CD4-positive, alpha-beta T cell (primary cell): ENCODE data around the gene LZTFL1. TPM values are rescaled to one million over a fixed set of nuclear protein-coding genes. Genes with fewer than 3 reads are reported as not detected.

ENCODE experiments used
- ATAC-seq: fragments of 200-7000 bp; cut with Tn5 transposase; one replicate; pipeline ENCODE4 v1.10.0; 2022; ENCODE audit warnings: mild to moderate bottlenecking; ENCODE audit not compliant: poor library complexity
- CTCF ChIA-PET: fragments of 350-600 bp; sonication (Branson Sonifier 250); formaldehyde crosslinking; loops from one replicate; lab custom pipeline; 2021; ENCODE audit warnings: antibody characterized with exemption, inconsistent platforms; lab: Charles Lee
- POLR2A ChIA-PET: fragments of 350-600 bp; sonication (Branson Sonifier 250); formaldehyde crosslinking; loops from one replicate; lab custom pipeline; 2021; ENCODE audit warnings: antibody characterized with exemption, inconsistent platforms; lab: Charles Lee
- DNase-seq, 14 experiments: peaks; one replicate each; pipeline ENCODE4 v3.0.0-alpha.2; 2013 to 2020; ENCODE audit warnings: mixed read lengths in 2 of 14
- H3K27ac ChIP-seq, 2 donors: one replicate each; pipeline versions ENCODE4 v1.5.1 to v1.7.0; 2013; ENCODE audit warnings: low read length in 2 of 2, low read depth in 1 of 2, mild to moderate bottlenecking in 1 of 2
- H3K27me3 ChIP-seq, 2 experiments: 1 replicate in 1 of 2; 2 replicates in 1 of 2; pipeline versions ENCODE4 v1.6.1 to v1.7.0; 2013; ENCODE audit warnings: low read length in 2 of 2, control low read depth in 1 of 2, mild to moderate bottlenecking in 1 of 2, moderate library complexity in 1 of 2; ENCODE audit not compliant: insufficient read depth in 2 of 2, control insufficient read depth in 1 of 2
- H3K36me3 ChIP-seq: one replicate; pipeline ENCODE4 v1.6.1; 2013; ENCODE audit warnings: low read length, control low read depth; ENCODE audit not compliant: insufficient read depth
- H3K4me1 ChIP-seq: one replicate; pipeline ENCODE4 v1.6.1; 2013; ENCODE audit warnings: low read length, control low read depth; ENCODE audit not compliant: insufficient read depth
- H3K4me3 ChIP-seq: one replicate; pipeline ENCODE4 v1.5.1; 2013; ENCODE audit warnings: mild to moderate bottlenecking, low read length, moderate library complexity
- H3K9me3 ChIP-seq, 2 experiments: 1 replicate in 1 of 2; 2 replicates in 1 of 2; pipeline versions ENCODE4 v1.6.1 to v1.7.0; 2013; ENCODE audit warnings: low read length in 2 of 2, mild to moderate bottlenecking in 2 of 2, control low read depth in 1 of 2, moderate library complexity in 1 of 2; ENCODE audit not compliant: control insufficient read depth in 1 of 2, insufficient read depth in 1 of 2
- H3K27ac Mint-ChIP-seq: one replicate; pipeline ENCODE4 v1.8.0; 2020; ENCODE audit warnings: mixed read lengths
- H3K27me3 Mint-ChIP-seq: one replicate; pipeline ENCODE4 v1.8.0; 2021; ENCODE audit warnings: mixed read lengths
- H3K36me3 Mint-ChIP-seq: one replicate; pipeline ENCODE4 v1.8.0; 2021; ENCODE audit warnings: low read depth, mixed read lengths
- H3K4me1 Mint-ChIP-seq: one replicate; pipeline ENCODE4 v1.8.0; 2021; ENCODE audit warnings: low read depth, mixed read lengths
- H3K4me3 Mint-ChIP-seq: one replicate; pipeline ENCODE4 v1.8.0; 2020; ENCODE audit warnings: mild to moderate bottlenecking, mixed read lengths
- H3K9me3 Mint-ChIP-seq: one replicate; pipeline ENCODE4 v1.8.0; 2020; ENCODE audit warnings: mixed read lengths
- intact Hi-C, 2 experiments: fragments of 100-400 bp; cut with DNase I in 1 of 2; cut with micrococcal nuclease in 1 of 2; formaldehyde crosslinking; loops; one replicate each; pipeline versions ENCODE4 v1.15.1 to v1.9.0; 2023 to 2025; cut with DNase I, micrococcal nuclease
- total RNA-seq, 174 experiments: library from RNA in 2 of 174; stranded (reverse) in 2 of 174; gene quantifications; one replicate each; pipeline ENCODE4 v1.2.3 and lab custom pipeline; 2021 to 2026
- TF ChIP-seq, protein P1 (sequence below): fragments of 200-600 bp; IDR thresholded peaks from one replicate; pipeline ENCODE4 v1.8.0; 2022; ENCODE audit warnings: antibody characterized with exemption, mild to moderate bottlenecking

LZTFL1 gene
- total RNA-seq, 2 experiments from 2014 or later, result 9.6 to 10.0 TPM

DNA sequence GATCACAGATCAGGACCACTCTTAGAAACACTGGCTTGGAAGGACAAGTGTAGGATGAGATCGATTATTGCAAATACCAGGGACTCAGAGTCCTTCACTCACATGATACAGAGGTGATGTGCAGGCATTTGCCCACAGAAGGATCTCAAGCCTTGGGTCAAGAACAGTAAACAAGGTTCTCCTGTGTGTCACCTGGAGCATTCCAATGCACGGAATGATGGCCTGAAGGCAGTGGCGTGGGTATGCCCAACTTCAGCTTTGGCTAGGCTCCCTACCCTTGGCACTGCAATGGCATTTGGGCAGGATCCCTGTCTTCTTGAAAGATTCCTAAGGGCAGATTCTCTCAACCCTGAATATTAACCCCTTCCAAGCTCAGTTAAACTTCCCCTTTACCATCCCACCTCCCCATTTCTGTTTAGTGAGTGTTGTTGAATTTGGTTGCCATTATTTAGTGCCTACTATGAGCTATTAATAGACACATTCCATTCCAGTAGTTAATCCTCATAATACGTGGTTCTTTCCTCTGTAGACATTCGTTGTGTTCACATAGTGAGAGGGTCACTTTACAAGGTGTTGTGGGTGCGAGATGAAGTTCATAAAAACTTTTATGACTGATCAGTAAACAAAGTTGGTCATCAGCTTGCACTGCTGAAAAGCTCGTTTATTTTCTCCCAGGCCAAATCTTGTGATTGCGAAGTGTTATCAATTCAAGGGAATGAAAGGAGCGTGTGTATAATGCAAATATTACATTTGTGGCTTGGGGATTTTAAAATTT, 1.1 kb upstream of the LZTFL1 start:
- no peak overlapping the region for H3K27ac ChIP-seq
- no peaks in the 10 kb centered on the region for H3K36me3 ChIP-seq
- POLR2A ChIA-PET, result interaction anchor here (0.8 to 3.3 kb wide), 9 partner anchors 16 to 112 kb away, joined by 3 to 24 read pairs (median 4); no protein-coding TSS in a partner anchor
- CTCF ChIA-PET, result interaction anchor here (1.5 kb wide), 1 partner anchor 86 kb away, joined by 4 read pairs; no protein-coding TSS in a partner anchor
- DNase-seq, result no peak
- no peaks in the 10 kb centered on the region for H3K27me3 ChIP-seq
- Mint-ChIP-seq H3K27ac (peak overlapping the region; percentile 94), H3K9me3 (no peaks in the 10 kb centered on the region), H3K27me3 (no peaks in the 10 kb centered on the region), H3K4me1 (peaks cover 35% of the 10 kb centered on the region), H3K36me3 (peaks cover 11% of the 10 kb centered on the region), H3K4me3 (peak overlapping the region; percentile 96)
- peaks cover 17% of the 10 kb centered on the region for H3K4me1 ChIP-seq
- TF ChIP-seq, protein P1, sequence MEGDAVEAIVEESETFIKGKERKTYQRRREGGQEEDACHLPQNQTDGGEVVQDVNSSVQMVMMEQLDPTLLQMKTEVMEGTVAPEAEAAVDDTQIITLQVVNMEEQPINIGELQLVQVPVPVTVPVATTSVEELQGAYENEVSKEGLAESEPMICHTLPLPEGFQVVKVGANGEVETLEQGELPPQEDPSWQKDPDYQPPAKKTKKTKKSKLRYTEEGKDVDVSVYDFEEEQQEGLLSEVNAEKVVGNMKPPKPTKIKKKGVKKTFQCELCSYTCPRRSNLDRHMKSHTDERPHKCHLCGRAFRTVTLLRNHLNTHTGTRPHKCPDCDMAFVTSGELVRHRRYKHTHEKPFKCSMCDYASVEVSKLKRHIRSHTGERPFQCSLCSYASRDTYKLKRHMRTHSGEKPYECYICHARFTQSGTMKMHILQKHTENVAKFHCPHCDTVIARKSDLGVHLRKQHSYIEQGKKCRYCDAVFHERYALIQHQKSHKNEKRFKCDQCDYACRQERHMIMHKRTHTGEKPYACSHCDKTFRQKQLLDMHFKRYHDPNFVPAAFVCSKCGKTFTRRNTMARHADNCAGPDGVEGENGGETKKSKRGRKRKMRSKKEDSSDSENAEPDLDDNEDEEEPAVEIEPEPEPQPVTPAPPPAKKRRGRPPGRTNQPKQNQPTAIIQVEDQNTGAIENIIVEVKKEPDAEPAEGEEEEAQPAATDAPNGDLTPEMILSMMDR, result no peak
- intact Hi-C loops, result loop anchor here (2.0 to 5.0 kb wide), 6 partner anchors 28 to 154 kb away; partner anchors contain the start of genes CCR9 (in 1 of the 2) and FYCO1 (in 1 of the 2)
- no peaks in the 10 kb centered on the region for H3K9me3 ChIP-seq
- no peak for ATAC-seq
- no peak overlapping the region for H3K4me3 ChIP-seq

DNA sequence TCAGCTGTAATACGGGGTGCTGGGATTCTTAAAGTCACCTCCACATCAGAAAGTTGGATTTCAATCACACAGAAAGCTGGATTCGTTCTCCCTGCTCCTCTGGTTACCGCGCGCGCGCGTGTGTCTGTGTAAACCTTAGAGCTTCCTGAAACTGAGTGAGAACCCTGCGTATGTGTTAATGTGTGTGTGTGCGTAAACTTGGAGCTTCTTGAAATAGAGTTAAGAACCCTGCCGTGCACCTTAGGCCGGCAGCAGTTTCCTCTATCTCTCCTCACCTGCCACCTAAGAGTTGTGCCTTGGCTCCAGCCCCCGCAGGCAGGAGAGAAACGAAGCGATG, 531 bp downstream of the LZTFL1 start:
- Histone ChIP-seq H3K27ac (peak overlapping the region; percentile 69 to 83), H3K4me1 (peaks cover 17% of the 10 kb centered on the region)

DNA sequence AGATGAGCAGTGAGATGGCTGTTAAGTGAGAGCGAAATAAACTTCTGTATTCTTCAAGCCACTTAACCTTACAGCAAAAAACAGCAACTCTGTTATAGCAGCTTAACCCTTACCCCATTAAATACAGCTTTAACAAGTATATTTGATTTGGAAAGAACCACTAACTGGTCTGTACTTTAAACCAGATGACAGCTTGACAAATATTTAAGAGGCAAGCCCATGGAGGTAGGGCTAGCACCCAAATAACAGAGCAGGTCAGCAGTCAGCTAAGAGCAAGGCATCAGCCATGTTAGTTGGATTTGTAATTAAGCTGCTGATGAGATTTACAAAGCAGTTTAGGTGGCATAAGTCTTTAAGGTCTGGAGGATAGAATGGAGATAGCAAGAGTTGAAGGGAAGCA, 3.5 kb downstream of the LZTFL1 start:
- H3K27ac ChIP-seq, result no peak overlapping the region
- no peaks in the 10 kb centered on the region for H3K27me3 Mint-ChIP-seq
- no peak overlapping the region for H3K4me3 Mint-ChIP-seq
- H3K9me3 Mint-ChIP-seq, result no peaks in the 10 kb centered on the region
- H3K27me3 ChIP-seq, result no peaks in the 10 kb centered on the region
- H3K9me3 ChIP-seq, result no peaks in the 10 kb centered on the region
- H3K36me3 Mint-ChIP-seq, result peaks cover 43% of the 10 kb centered on the region
- intact Hi-C loops, result no loop called here
- no peak overlapping the region for H3K27ac Mint-ChIP-seq
- ChIA-PET POLR2A (interaction anchor here (0.7 kb wide), 1 partner anchor 82 kb away, joined by 3 read pairs; no protein-coding TSS in a partner anchor), CTCF (no interaction called here)
- DNase-seq (no peak), ATAC-seq (no peak)
- TF ChIP-seq, protein P1, result no peak
- peaks cover 17% of the 10 kb centered on the region for H3K4me1 ChIP-seq
- no peak overlapping the region for H3K4me3 ChIP-seq
- peaks cover 35% of the 10 kb centered on the region for H3K4me1 Mint-ChIP-seq
- peaks cover 19% of the 10 kb centered on the region for H3K36me3 ChIP-seq

More for the DNA sequence above, 531 bp downstream of the LZTFL1 start:
- TF ChIP-seq, protein P1, result no peak
- intact Hi-C loops, result loop anchor here (1.0 to 5.0 kb wide), 5 partner anchors 29 to 156 kb away; partner anchors contain the start of genes CCR9 (in 1 of the 2) and FYCO1 (in 1 of the 2)
- H3K4me1 Mint-ChIP-seq, result peaks cover 35% of the 10 kb centered on the region
- peak overlapping the region; percentile 94 for H3K27ac Mint-ChIP-seq
- DNase-seq (peak in 4 of 14 experiments; percentile 3 to 26 (median 6)), ATAC-seq (peak; percentile 52)
- H3K27me3 Mint-ChIP-seq, result no peaks in the 10 kb centered on the region
- H3K36me3 Mint-ChIP-seq, result peaks cover 26% of the 10 kb centered on the region
- ChIA-PET POLR2A (interaction anchor here (0.7 to 3.3 kb wide), 9 partner anchors 23 to 228 kb away, joined by 3 to 24 read pairs (median 4); partner anchors contain the start of gene SACM1L), CTCF (interaction anchor here (1.3 to 1.4 kb wide), 3 partner anchors 51 to 647 kb away, joined by 3 to 4 read pairs (median 4); no protein-coding TSS in a partner anchor)
- peaks cover 4% of the 10 kb centered on the region for H3K36me3 ChIP-seq
- peak overlapping the region; percentile 79 for H3K4me3 ChIP-seq
- H3K27me3 ChIP-seq, result no peaks in the 10 kb centered on the region
- H3K9me3 Mint-ChIP-seq, result no peaks in the 10 kb centered on the region
- H3K9me3 ChIP-seq, result no peaks in the 10 kb centered on the region
- H3K4me3 Mint-ChIP-seq, result peak overlapping the region; percentile 96
